GM12873 (cell line): ENCODE results near the gene ATG13.

Experiments
- CTCF ChIP-seq: IDR thresholded peaks from 2 replicates; pipeline ENCODE4 v1.5.1; 2012; ENCODE audit warnings: low read depth, mild to moderate bottlenecking, moderate library complexity, low read length, control low read depth; ENCODE audit not compliant: insufficient read depth; ENCODE audit errors: missing control alignments

ATG13 gene

GRCh38 chr11:46639197-46639839 lies 22.0 kb downstream of the ATG13 start:
- TF ChIP-seq CTCF, result no peak

- no peak for TF ChIP-seq CTCF
Measured at GRCh38 chr11:46640036-46640788, 22.9 kb downstream of the ATG13 start.

- no peak for TF ChIP-seq CTCF
Measured at GRCh38 chr11:46641639-46642038, 24.3 kb downstream of the ATG13 start.

GRCh38 chr11:46642627-46643335 lies 25.4 kb downstream of the ATG13 start:
- no peak for TF ChIP-seq CTCF

- no peak for TF ChIP-seq CTCF
Measured at GRCh38 chr11:46643531-46643930, 26.2 kb downstream of the ATG13 start.

GRCh38 chr11:46643986-46644385 lies 26.6 kb downstream of the ATG13 start:
- TF ChIP-seq CTCF, result no peak

- TF ChIP-seq CTCF, result no peak
Measured at GRCh38 chr11:46649180-46649738, 31.9 kb downstream of the ATG13 start.
